ENCODE results near the gene MYOCOS. TPM values are rescaled to one million over a fixed set of nuclear protein-coding genes. Genes with fewer than 3 reads are reported as not detected.
A peak's percentile ranks its signal among the peaks of the same experiment; 100 is the strongest.

MYOCOS gene
- total RNA-seq, 2 experiments from 2014 or later = 0.10 TPM; not detected in 1

DNA sequence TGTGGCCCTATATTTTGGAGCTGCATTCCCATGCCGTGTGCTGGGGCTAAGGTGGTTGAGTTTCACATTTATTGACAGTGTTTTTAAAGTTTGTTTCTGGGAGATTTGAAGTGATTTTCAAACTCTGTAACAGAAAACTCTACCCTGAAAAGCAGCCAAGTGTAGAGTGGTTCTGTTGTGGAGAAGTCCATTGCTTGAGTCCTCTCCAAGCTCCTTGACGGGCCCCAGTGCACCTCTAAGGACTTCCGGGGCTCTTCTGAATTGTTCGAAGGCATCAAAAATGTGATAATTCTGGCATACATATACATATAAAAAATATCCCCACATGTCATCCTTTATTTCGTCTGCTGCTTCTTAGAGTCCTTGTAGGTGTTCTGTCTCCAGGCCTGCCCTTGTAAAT, 5.0 kb downstream of the MYOCOS start:
- no peak overlapping the region for H3K4me3 Mint-ChIP-seq
- DNase-seq = no peak
- no peaks in the 10 kb centered on the region for H3K4me1 Mint-ChIP-seq (ENCODE audit: low read depth)
- no peak overlapping the region for H3K27ac Mint-ChIP-seq
- H3K9me3 Mint-ChIP-seq (ENCODE audit: insufficient read depth) = no peaks in the 10 kb centered on the region
- ATAC-seq = no peak
- ChIA-PET POLR2A (no interaction called here), CTCF (interaction anchor here (0.8 kb wide), 1 partner anchor 18 kb away, joined by 3 read pairs; no protein-coding TSS in a partner anchor)
- H3K27me3 Mint-ChIP-seq (ENCODE audit: low read depth) = peaks cover 9% of the 10 kb centered on the region
- H3K36me3 Mint-ChIP-seq (ENCODE audit: low read depth) = no peaks in the 10 kb centered on the region

DNA sequence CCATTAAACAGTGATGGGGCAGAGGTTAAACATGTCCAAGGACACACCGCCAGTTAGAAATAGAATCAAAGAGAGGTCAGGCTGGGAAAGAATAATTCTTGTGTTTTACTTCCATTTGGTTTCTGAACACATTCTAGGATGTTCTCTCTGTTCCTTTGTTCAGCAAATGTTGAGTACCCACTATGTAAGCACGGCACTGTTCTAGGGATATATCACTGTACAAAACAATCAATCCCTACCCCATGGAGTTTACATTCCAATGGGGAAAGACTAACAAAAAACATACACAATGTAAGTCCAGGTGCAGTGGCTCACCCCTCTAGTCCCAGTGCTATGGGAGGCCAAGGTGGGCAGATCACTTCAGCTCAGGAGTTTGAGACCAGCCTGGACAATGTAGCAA, 6.2 kb downstream of the MYOCOS start:
- DNase-seq = no peak
- POLR2A ChIA-PET = no interaction called here
- Mint-ChIP-seq H3K36me3 (ENCODE audit: low read depth) (no peaks in the 10 kb centered on the region), H3K9me3 (ENCODE audit: insufficient read depth) (no peaks in the 10 kb centered on the region), H3K4me1 (ENCODE audit: low read depth) (no peaks in the 10 kb centered on the region), H3K27ac (no peak overlapping the region), H3K27me3 (ENCODE audit: low read depth) (peaks cover 12% of the 10 kb centered on the region), H3K4me3 (no peak overlapping the region)
- no peak for ATAC-seq
- CTCF ChIA-PET = no interaction called here

DNA sequence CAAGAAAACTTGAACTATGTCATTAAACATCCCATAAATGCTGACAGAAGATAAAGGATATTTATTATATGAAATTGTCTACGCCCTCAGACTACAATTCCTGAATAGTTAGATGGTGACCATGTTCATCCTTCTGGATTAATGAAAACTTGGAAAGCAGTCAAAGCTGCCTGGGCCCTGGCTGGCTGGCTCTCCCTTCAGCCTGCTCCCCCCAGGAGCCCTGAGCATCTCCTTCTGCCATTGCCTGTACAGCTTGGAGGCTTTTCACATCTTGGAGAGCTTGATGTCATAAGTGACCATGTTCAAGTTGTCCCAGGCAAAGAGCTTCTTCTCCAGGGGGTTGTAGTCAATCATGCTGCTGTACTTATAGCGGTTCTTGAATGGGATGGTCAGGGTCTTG, 13.6 kb downstream of the MYOCOS start:
- H3K36me3 Mint-ChIP-seq (ENCODE audit: low read depth) = no peaks in the 10 kb centered on the region
- ChIA-PET CTCF (interaction anchor here (1.1 kb wide), 1 partner anchor 9 kb away, joined by 7 read pairs; no protein-coding TSS in a partner anchor), POLR2A (interaction anchor here (0.8 kb wide), 1 partner anchor 107 kb away, joined by 3 read pairs; no protein-coding TSS in a partner anchor)
- no peaks in the 10 kb centered on the region for H3K4me1 Mint-ChIP-seq (ENCODE audit: low read depth)
- H3K27ac Mint-ChIP-seq = no peak overlapping the region
- ATAC-seq = no peak
- no peak for DNase-seq
- H3K27me3 Mint-ChIP-seq (ENCODE audit: low read depth) = peaks cover 3% of the 10 kb centered on the region
- H3K4me3 Mint-ChIP-seq = no peak overlapping the region
- no peaks in the 10 kb centered on the region for H3K9me3 Mint-ChIP-seq (ENCODE audit: insufficient read depth)

- H3K4me3 Mint-ChIP-seq = no peak overlapping the region
- CTCF ChIA-PET = interaction anchor here (1.1 kb wide), 1 partner anchor 9 kb away, joined by 7 read pairs; no protein-coding TSS in a partner anchor
- no peak for DNase-seq
- no peak for ATAC-seq
- no peaks in the 10 kb centered on the region for H3K36me3 Mint-ChIP-seq (ENCODE audit: low read depth)
- H3K4me1 Mint-ChIP-seq (ENCODE audit: low read depth) = no peaks in the 10 kb centered on the region
- H3K9me3 Mint-ChIP-seq (ENCODE audit: insufficient read depth) = no peaks in the 10 kb centered on the region
- H3K27me3 Mint-ChIP-seq (ENCODE audit: low read depth) = peaks cover 3% of the 10 kb centered on the region
- POLR2A ChIA-PET = no interaction called here
- no peak overlapping the region for H3K27ac Mint-ChIP-seq
These were observed 14.1 kb downstream of the MYOCOS start for GRCh38 chr1:171636141-171636540.

GRCh38 chr1:171637928-171638576, 16.0 kb downstream of the MYOCOS start:
- no peaks in the 10 kb centered on the region for H3K9me3 Mint-ChIP-seq (ENCODE audit: insufficient read depth)
- H3K27ac Mint-ChIP-seq = no peak overlapping the region
- H3K27me3 Mint-ChIP-seq (ENCODE audit: low read depth) = no peaks in the 10 kb centered on the region
- no peaks in the 10 kb centered on the region for H3K4me1 Mint-ChIP-seq (ENCODE audit: low read depth)
- CTCF ChIA-PET = no interaction called here
- no peaks in the 10 kb centered on the region for H3K36me3 Mint-ChIP-seq (ENCODE audit: low read depth)
- H3K4me3 Mint-ChIP-seq = no peak overlapping the region
- ATAC-seq = no peak
- POLR2A ChIA-PET = no interaction called here
- no peak for DNase-seq

DNA sequence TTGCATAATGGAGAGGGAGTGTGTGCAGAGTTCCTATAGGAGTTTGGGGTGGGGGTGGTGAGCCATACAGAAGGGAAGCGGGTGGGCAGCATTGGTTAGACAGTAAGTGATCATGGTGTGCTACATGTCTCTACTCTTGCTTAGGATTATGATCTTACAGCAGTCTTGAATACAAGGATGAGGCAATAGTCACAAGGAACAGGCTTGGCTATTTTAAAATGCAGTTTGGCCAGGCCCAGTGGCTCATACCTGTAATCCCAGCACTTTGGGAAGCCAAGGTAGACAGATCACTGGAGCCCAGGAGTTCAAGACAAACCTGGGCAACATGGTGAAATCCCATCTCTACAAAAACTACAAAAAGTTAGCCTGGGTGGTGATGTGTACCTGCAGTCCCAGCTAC, 18.2 kb downstream of the MYOCOS start:
- Mint-ChIP-seq H3K4me1 (ENCODE audit: low read depth) (peaks cover 6% of the 10 kb centered on the region), H3K4me3 (no peak overlapping the region), H3K27ac (no peak overlapping the region), H3K9me3 (ENCODE audit: insufficient read depth) (no peaks in the 10 kb centered on the region), H3K36me3 (ENCODE audit: low read depth) (no peaks in the 10 kb centered on the region), H3K27me3 (ENCODE audit: low read depth) (peaks cover 6% of the 10 kb centered on the region)
- ATAC-seq (no peak), DNase-seq (no peak)
- POLR2A ChIA-PET = no interaction called here
- CTCF ChIA-PET = no interaction called here

DNA sequence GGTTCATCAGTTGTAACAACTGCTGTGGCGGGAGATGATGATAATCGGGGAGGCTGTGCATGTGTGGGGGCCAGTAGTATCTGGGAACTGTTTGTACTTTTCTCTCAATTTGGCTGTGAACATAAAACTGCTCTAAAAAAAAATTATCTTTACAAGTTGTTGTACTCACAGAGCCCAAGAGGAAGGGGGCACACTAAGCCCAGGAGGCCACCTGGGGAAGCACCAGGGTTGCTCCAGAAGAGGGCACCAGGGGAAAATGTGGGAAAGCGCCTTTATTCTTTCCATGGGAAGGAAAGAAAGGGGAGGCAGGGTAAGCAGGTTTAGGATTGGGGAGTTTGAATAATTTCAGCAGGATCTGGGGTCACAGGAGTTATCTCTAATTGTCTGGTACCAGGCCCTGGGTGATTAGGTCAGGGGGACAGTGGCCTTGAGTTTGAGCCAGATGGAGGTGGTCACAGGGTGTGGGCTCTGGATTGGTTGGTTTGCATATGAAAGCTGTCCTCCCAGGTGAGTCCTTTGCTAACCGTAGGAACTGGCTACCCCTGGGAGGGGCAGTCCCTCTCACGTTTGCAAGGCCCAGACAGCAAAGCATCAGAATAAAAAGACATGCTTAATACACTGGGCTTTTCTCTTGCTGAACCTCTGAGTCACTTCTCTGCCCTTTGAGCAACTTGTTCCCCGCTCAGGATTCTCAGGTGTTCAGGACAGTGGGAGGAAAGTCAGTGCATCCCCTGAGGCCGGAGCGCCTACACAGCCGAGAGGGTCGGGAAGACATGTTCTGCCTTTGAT, 19.2 kb downstream of the MYOCOS start:
- H3K4me1 Mint-ChIP-seq (ENCODE audit: low read depth) = peaks cover 6% of the 10 kb centered on the region
- H3K4me3 Mint-ChIP-seq = no peak overlapping the region
- H3K9me3 Mint-ChIP-seq (ENCODE audit: insufficient read depth) = no peaks in the 10 kb centered on the region
- DNase-seq (no peak), ATAC-seq (no peak)
- POLR2A ChIA-PET = no interaction called here
- H3K27ac Mint-ChIP-seq = no peak overlapping the region
- CTCF ChIA-PET = interaction anchor here (0.9 kb wide), 1 partner anchor 75 kb away, joined by 3 read pairs; no protein-coding TSS in a partner anchor
- peaks cover 6% of the 10 kb centered on the region for H3K27me3 Mint-ChIP-seq (ENCODE audit: low read depth)
- H3K36me3 Mint-ChIP-seq (ENCODE audit: low read depth) = no peaks in the 10 kb centered on the region

- peaks cover 6% of the 10 kb centered on the region for H3K4me1 Mint-ChIP-seq (ENCODE audit: low read depth)
- DNase-seq = no peak
- ChIA-PET POLR2A (no interaction called here), CTCF (interaction anchor here (0.9 kb wide), 1 partner anchor 74 kb away, joined by 3 read pairs; no protein-coding TSS in a partner anchor)
- peaks cover 6% of the 10 kb centered on the region for H3K27me3 Mint-ChIP-seq (ENCODE audit: low read depth)
- no peak for ATAC-seq
- no peaks in the 10 kb centered on the region for H3K36me3 Mint-ChIP-seq (ENCODE audit: low read depth)
- no peak overlapping the region for H3K4me3 Mint-ChIP-seq
- no peaks in the 10 kb centered on the region for H3K9me3 Mint-ChIP-seq (ENCODE audit: insufficient read depth)
- H3K27ac Mint-ChIP-seq = no peak overlapping the region
These were observed 20.2 kb downstream of the MYOCOS start for GRCh38 chr1:171642197-171642596.

- peaks cover 6% of the 10 kb centered on the region for H3K27me3 Mint-ChIP-seq (ENCODE audit: low read depth)
- ChIA-PET POLR2A (no interaction called here), CTCF (interaction anchor here (2.0 to 3.7 kb wide), 2 partner anchors 12 to 18 kb away, joined by 9 to 38 read pairs; no protein-coding TSS in a partner anchor)
These were observed 21.1 kb downstream of the MYOCOS start for GRCh38 chr1:171643156-171643555.

DNA sequence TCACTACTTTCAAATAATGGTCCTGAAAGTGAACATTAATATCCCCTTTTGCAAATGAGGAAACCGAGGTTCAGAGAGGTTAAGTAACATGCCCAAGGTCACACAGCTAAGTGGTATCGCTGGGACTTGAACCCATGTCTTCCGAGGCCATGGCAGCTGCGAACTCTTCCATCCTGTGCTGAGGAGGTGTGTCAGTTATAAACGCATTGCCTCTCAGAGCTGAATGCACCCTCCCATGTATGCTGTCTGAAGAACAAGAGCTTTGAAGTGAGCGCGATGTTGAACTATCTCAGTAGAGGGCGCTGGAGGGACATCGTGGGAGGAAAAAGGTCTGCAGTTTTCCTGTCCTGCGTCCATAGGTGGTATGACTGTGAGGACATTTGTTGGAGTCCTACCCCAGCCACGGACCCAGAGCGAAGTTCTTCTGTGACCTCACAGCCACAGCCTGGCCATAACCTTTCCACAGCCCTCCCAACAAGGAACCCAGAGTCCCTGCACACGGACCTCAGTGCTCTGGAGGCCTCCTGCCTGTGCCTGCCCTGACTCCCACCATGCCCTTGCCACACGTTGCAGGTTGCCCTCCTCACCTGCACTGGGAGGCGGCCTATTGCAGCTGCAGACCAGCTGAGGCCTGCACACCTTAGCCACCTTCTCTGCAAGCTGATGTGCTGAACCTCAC, 22.9 kb downstream of the MYOCOS start:
- H3K4me3 Mint-ChIP-seq = no peak overlapping the region
- ATAC-seq (peak; percentile 86), DNase-seq (peak; percentile 82)
- H3K9me3 Mint-ChIP-seq (ENCODE audit: insufficient read depth) = no peaks in the 10 kb centered on the region
- H3K4me1 Mint-ChIP-seq (ENCODE audit: low read depth) = peaks cover 6% of the 10 kb centered on the region
- ChIA-PET CTCF (interaction anchor here (0.5 to 3.7 kb wide), 45 partner anchors 9 to 766 kb away, joined by 3 to 64 read pairs (median 4); partner anchors contain the start of genes DNM3, PRRC2C and VAMP4), POLR2A (no interaction called here)
- no peaks in the 10 kb centered on the region for H3K36me3 Mint-ChIP-seq (ENCODE audit: low read depth)
- no peak overlapping the region for H3K27ac Mint-ChIP-seq
- H3K27me3 Mint-ChIP-seq (ENCODE audit: low read depth) = peaks cover 8% of the 10 kb centered on the region

More at GRCh38 chr1:171643156-171643555, 21.1 kb downstream of the MYOCOS start:
- ATAC-seq = no peak
- Mint-ChIP-seq H3K36me3 (ENCODE audit: low read depth) (no peaks in the 10 kb centered on the region), H3K4me3 (no peak overlapping the region), H3K9me3 (ENCODE audit: insufficient read depth) (no peaks in the 10 kb centered on the region), H3K27ac (no peak overlapping the region), H3K4me1 (ENCODE audit: low read depth) (peaks cover 6% of the 10 kb centered on the region)
- no peak for DNase-seq

DNA sequence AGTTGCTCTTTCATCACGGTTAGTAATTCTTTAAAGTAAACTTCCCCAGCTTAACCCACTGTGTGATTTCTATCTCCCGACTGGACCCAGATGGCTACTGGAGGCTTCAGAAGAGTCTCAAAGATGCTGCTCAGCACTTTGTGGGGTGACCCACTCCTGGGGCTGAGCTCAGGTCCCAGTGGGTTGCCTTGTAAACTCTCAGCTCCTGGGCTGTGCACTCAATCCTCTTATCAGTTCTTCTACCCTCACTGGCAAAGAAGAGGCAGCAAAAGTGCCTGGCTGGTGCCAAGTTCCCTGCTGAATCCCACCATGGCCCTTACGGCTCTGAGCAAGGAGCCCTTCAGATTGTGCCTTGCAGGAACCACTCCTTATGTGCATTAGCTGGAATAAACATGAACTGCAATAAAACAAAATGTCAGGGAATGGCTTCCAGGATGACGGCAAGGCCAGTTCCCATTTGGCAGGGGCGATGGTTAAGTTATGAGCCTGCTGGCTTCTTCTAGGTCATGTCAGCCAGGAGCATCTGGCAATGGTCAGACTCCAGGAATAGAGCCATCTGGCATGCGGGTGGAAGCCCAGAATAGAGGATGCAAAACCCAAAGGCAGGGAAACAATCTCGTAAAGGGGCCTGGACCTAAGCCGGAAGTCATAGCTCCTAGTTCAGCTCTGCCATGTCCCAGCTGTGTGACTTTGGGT, 23.7 kb downstream of the MYOCOS start:
- Mint-ChIP-seq H3K4me3 (no peak overlapping the region), H3K4me1 (ENCODE audit: low read depth) (peaks cover 6% of the 10 kb centered on the region), H3K36me3 (ENCODE audit: low read depth) (no peaks in the 10 kb centered on the region), H3K27me3 (ENCODE audit: low read depth) (peaks cover 11% of the 10 kb centered on the region), H3K9me3 (ENCODE audit: insufficient read depth) (no peaks in the 10 kb centered on the region), H3K27ac (no peak overlapping the region)
- POLR2A ChIA-PET = no interaction called here
- CTCF ChIA-PET = interaction anchor here (1.0 to 3.7 kb wide), 19 partner anchors 10 to 425 kb away, joined by 3 to 64 read pairs (median 7); partner anchors contain the start of genes PRRC2C and VAMP4
- ATAC-seq (no peak), DNase-seq (no peak)
